SU-DHL-6 (cell line): ENCODE data around the gene RASGRF2.

Experiments used
- EZH2phosphoT487 ChIP-seq: fragments of 200-600 bp; sonication (generic), shearing (Covaris generic); conservative IDR thresholded peaks from 2 replicates; pipeline ENCODE4 v1.6.1; 2018; ENCODE audit warnings: mild to moderate bottlenecking, antibody characterized with exemption, low read length, moderate library complexity, mixed read lengths
- TF ChIP-seq, protein P1 (sequence below): fragments of 200-600 bp; sonication (generic); IDR thresholded peaks from one replicate; pipeline ENCODE4 v1.5.1; 2017; ENCODE audit warnings: antibody characterized with exemption, mild to moderate bottlenecking, low read length, moderate library complexity; ENCODE audit not compliant: insufficient read depth, poor library complexity, severe bottlenecking

DNA sequence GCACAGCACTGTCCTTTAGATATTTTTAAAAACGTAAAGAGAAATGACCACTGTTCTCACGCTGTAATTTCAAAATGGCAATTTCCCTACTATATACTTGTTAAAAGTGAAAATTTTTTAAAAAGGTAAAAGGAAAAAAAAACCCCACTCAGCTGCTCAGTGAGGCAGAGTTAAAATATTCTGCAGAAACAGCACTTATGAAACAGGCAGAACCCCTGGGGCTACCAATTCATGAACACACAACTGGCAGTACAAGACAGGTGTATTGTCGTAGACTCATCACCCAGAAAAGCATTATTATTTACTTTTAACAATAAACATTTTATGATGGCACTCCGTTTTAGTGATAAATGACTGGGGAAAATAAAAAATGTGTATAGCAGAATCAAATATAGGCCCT lies 1.5 kb upstream of the RASGRF2 start:
- TF ChIP-seq, protein P1, sequence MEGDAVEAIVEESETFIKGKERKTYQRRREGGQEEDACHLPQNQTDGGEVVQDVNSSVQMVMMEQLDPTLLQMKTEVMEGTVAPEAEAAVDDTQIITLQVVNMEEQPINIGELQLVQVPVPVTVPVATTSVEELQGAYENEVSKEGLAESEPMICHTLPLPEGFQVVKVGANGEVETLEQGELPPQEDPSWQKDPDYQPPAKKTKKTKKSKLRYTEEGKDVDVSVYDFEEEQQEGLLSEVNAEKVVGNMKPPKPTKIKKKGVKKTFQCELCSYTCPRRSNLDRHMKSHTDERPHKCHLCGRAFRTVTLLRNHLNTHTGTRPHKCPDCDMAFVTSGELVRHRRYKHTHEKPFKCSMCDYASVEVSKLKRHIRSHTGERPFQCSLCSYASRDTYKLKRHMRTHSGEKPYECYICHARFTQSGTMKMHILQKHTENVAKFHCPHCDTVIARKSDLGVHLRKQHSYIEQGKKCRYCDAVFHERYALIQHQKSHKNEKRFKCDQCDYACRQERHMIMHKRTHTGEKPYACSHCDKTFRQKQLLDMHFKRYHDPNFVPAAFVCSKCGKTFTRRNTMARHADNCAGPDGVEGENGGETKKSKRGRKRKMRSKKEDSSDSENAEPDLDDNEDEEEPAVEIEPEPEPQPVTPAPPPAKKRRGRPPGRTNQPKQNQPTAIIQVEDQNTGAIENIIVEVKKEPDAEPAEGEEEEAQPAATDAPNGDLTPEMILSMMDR = no peak
- TF ChIP-seq EZH2phosphoT487 = no peak
